NCI-H2227 (cell line): ENCODE data around the gene DNAI1.
"Not testable (repeated sequence)": the region's sequence is repeated elsewhere in the genome, so short reads cannot be mapped to it uniquely, and the experiment has no call there.

Source experiments
- DNase-seq: peaks from one replicate; lab custom pipeline; 2025; ENCODE audit not compliant: unreplicated experiment; lab: John Stamatoyannopoulos, UW

Gene DNAI1

GRCh38 chr9:34450644-34451043 is 8.0 kb upstream of the DNAI1 start:
- DNase-seq, result no peak

GRCh38 chr9:34451135-34451534 is 7.5 kb upstream of the DNAI1 start:
- DNase-seq, result no peak

- DNase-seq, result no peak
Observed at GRCh38 chr9:34451545-34451944, 7.1 kb upstream of the DNAI1 start.

- DNase-seq, result no peak
Observed at GRCh38 chr9:34452568-34452967, 6.0 kb upstream of the DNAI1 start.

GRCh38 chr9:34454571-34455065 is 4.0 kb upstream of the DNAI1 start:
- peak; percentile 59 for DNase-seq

GRCh38 chr9:34456151-34456550 is 2.5 kb upstream of the DNAI1 start:
- no peak for DNase-seq

GRCh38 chr9:34456746-34457145 is 1.9 kb upstream of the DNAI1 start:
- DNase-seq, result no peak

GRCh38 chr9:34457266-34458012 is 1.2 kb upstream of the DNAI1 start:
- DNase-seq, result peak; percentile 71

GRCh38 chr9:34458959-34459340 is 345 bp downstream of the DNAI1 start:
- no peak for DNase-seq

GRCh38 chr9:34459356-34459755 is 751 bp downstream of the DNAI1 start:
- no peak for DNase-seq

GRCh38 chr9:34459941-34460340 is 1.3 kb downstream of the DNAI1 start:
- no peak for DNase-seq

GRCh38 chr9:34463098-34463900 is 4.7 kb downstream of the DNAI1 start:
- no peak for DNase-seq

GRCh38 chr9:34463901-34464232 is 5.3 kb downstream of the DNAI1 start:
- DNase-seq, result no peak

- no peak for DNase-seq
Observed at GRCh38 chr9:34464571-34464970, 6.0 kb downstream of the DNAI1 start.

GRCh38 chr9:34465468-34465867 is 6.9 kb downstream of the DNAI1 start:
- no peak for DNase-seq

- DNase-seq, result no peak
Observed at GRCh38 chr9:34475097-34475496, 16.5 kb downstream of the DNAI1 start.

GRCh38 chr9:34477541-34477940 is 18.9 kb downstream of the DNAI1 start:
- DNase-seq, result no peak

GRCh38 chr9:34479431-34479866 is 20.8 kb downstream of the DNAI1 start:
- no peak for DNase-seq

GRCh38 chr9:34481620-34482019 is 23.0 kb downstream of the DNAI1 start:
- not testable (repeated sequence) for DNase-seq

GRCh38 chr9:34482746-34483145 is 24.1 kb downstream of the DNAI1 start:
- DNase-seq, result not testable (repeated sequence)

GRCh38 chr9:34484678-34485077 is 26.1 kb downstream of the DNAI1 start:
- DNase-seq, result no peak

- DNase-seq, result no peak
Observed at GRCh38 chr9:34485822-34486221, 27.2 kb downstream of the DNAI1 start.
